GM18951 (cell line): ENCODE results near the gene DYNLT4.

Experiments used
- POLR2A ChIP-seq: IDR thresholded peaks from 4 replicates; pipeline ENCODE4 v1.6.1; 2011; ENCODE audit warnings: mild to moderate bottlenecking; ENCODE audit not compliant: insufficient read length, insufficient read depth; ENCODE audit errors: extremely low read depth
- in situ Hi-C: fragments of 300-500 bp; cut with MboI; formaldehyde crosslinking; loops from one replicate; pipeline ENCODE4 v1.12.0; 2022; ENCODE audit warnings: low sequenced_read_pairs, mixed read lengths, inconsistent platforms; ENCODE audit not compliant: unreplicated experiment

The DYNLT4 gene

DNA sequence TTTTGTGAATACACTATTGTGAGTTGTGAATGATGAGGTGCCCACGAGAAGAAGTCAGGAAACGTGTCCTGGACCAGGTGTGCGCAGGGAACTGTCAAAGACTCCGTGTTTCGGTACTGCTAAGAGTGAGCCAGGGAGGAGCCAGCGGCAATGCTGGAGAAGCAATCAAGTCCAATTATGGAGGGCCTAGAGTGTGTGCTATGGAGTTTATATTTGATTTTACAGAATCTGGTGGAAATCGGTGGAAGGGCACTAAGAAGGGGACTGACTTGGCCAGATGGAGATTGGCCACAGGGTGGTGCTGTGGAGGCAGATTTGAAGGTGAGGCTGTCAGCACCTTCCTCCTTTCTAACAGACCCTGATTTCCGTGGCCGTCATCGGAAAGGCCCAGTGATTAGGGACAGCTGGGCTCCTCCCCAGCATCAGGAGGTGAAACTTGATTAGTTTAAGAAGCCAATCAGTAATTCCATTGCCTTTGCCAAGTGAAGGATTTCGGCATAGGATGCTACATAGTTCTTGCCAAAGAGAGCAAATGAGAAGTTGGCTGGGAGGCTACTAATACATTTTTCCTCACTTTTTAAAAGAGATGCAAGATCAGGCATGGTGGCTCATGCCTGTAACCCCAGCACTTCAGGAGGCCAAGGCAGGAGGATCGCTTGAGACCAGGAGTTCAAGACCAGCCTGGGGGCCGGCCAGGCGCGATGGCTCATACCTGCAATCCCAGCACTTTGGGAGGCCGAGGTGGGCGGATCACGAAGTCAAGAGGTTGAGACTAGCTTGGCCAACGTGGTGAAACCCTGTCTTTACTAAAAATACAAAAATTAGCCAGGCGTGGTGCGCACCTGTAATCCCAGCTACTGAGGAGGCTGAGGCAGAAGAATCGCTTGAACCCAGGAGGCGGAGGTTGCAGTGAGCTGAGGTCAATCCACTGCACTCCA, 28.9 kb upstream of the DYNLT4 start:
- TF ChIP-seq POLR2A, result no peak
- in situ Hi-C loops, result no loop called here

DNA sequence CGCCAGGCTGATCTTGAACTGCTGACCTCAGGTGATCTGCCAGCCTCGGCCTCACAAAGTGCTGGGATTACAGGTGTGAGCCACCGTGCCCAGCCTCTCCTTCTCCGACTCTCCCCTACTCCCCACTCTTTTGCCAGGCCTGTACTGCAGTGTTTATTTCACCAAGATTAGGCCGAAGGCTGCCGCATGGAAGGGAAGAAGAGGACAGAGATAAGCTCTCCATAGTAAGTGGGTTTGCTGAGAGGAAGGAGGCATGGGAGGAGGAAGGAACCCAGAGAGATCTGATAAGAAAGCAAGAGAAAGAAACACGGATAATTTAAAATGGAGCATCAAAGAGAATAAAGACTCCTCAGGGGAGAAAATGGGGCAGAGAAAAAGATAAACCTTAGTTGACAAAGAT, 27.2 kb upstream of the DYNLT4 start:
- in situ Hi-C loops, result no loop called here
- no peak for TF ChIP-seq POLR2A

DNA sequence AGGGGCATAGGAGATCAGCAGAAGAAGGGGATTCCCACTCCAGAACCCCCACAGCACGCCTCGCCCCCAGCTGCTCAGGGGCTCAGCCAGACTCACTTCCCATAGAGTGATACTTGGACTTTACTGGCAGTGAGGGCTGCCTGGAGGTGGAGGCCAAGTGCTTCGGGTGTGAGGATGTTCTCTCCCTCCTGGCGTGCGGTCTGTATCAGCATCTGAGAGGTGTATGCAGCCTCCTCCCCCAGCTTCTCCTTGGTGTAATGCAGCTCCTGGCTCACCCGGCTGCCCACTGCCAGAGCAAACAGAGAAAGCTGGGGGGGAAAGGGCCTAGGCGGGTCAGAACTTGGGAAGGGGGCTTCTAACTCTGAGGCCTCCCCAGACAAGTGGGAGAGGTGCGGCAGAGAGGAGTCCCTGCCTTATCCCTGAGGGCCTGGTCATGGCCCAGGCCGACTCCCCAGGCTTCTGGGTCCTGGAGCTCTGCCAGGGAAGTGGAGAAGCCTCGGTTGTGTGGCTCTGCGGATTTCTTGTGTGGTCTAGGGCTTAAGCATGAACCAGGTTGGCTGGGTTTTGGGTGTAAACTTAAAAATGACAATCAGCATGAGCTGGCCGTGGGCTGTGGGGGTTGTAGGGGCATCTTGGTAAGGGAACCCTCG, 25.0 kb upstream of the DYNLT4 start:
- in situ Hi-C loops, result no loop called here
- TF ChIP-seq POLR2A, result no peak

DNA sequence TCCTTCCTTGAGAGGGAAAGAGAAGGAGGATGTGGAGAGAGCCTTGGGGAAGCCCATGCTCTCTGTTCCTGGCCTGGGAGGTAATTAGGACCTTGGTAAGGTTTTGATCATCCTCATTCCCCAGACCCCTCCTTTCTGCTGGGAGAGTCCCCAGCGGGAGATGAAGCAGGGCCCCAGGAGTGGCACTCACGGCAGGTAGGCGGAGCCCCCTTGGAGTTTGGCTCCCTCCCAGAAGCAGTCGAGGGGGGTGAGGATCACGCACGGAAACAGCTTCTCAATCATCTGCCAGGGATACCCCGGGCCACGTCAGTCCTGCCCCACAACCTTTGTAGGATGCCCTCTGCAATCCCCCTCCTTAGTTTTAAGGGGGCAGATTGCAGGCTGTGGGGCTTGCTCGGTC, 24.4 kb upstream of the DYNLT4 start:
- in situ Hi-C loops, result no loop called here
- no peak for TF ChIP-seq POLR2A

DNA sequence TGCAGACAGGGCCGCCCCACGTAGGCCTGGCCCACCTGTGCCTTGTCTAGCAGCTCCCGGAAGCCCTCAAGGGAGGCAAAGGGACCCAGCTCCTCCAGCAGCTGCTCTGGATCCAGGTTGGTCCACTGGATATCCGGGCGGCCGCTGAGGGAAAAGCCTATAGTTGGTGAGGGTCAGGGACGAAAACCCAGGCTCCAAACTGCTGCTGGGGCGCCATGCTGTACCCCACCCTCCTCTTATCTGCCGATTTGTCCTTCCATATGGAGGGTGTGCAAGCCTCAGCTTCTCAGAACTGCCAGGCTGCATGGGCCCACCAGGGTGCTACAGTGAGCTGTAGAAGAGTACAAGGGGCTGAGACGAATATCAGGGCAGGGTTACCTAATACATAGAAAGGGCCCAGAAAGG, 23.8 kb upstream of the DYNLT4 start:
- in situ Hi-C loops, result no loop called here
- TF ChIP-seq POLR2A, result no peak

DNA sequence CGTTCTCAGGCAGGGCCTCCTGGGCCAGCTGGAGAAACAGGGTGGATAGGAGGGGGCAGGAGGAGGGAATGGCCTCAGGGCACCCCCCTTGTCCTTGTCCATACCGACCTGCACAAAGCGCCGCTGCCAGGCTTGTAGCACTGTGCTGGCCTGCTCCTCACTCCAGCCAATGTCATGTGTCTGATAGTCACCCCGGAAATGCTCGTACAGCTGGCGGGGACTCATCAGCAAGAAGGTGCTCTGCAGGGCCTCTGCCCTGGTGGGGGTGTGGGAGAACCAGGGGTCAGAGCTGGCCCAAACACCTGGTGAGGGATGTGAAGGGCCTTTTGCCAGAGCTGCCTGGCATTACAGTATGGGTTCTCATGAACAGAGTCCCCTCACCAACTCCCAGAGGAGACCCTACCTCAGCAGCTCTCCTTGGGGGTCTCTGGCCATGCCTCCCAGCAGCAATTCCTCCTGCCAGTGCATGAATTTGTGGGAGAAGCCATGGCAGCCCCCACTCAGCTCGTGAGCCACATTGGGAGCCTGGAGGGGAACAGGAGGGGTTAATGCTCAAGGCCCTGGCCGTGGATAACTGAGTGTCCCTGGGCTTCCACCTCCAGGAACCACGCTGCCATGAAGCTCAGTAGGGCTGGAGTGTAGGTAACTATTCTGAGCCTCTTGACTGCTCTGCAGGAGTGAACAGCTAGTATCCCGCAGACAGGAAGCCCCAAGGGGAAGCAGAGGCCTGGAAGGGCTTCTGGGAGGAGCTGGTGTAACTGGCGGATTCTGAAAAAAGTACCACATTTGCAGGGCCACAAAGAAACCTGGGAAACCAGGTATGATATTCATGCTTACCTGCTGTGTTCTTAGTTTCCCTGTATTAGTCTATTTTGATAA, 22.6 kb upstream of the DYNLT4 start:
- in situ Hi-C loops, result no loop called here
- TF ChIP-seq POLR2A, result no peak

DNA sequence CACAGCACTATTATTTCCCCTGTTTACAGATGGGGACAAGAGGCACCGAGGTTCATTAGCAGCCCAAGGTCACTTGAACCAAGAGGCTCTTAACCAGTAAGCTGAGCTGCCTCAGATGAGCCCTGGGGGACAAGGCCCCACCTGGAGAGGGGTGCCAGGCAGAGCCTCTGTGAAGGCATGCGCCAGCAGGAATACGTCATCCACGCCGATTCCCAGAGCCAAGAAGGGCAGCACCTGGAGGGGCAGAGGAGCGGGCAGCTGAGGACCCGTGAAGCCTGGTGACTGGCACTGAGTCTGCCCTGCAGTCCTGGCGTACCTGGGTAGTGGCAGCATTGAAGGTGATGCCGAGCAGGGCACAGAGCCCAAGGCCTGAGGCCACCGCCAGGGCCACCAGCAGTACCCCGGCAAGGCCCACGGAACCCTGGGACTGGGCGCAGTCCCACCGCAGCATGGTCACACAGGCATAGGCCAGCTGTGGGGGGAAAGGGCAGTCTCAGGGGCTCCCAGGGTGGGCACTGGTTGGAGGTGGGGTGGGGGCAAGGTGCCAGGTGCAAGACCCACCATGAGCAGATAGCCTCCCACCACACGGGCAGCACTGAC, 21.8 kb upstream of the DYNLT4 start:
- TF ChIP-seq POLR2A, result no peak
- in situ Hi-C loops, result no loop called here

DNA sequence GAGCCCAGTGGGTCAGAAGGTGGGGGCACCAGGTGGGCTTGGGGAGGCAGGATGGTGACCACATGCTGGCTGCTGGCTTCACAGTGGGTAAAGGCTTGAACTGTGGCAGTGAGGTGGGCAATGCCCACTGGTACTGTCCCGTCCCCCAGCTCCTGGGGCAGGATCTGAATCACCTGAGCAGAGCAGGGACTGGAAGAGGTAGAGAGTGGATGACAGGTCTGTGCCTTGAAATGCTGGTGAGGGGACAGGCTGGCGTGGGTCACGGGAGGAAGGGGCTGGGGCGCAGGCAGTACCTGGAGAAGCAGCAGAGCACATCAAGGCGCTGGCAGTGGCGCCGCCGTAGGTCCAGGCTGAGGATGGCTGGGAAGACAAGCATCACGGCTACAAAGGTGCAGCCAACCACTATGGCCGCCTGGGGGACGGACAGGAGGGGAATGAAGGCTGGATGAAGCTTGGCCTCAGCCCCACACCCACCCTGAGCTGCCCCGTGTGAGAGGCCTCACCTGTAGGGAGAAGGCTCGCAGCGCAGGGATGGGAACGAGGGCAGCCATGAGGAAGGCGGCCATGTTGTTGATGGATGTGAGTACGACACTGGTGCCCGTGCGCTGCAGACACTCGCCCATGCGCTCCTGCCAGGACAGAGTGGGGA, 21.0 kb upstream of the DYNLT4 start:
- in situ Hi-C loops, result no loop called here
- TF ChIP-seq POLR2A, result no peak

DNA sequence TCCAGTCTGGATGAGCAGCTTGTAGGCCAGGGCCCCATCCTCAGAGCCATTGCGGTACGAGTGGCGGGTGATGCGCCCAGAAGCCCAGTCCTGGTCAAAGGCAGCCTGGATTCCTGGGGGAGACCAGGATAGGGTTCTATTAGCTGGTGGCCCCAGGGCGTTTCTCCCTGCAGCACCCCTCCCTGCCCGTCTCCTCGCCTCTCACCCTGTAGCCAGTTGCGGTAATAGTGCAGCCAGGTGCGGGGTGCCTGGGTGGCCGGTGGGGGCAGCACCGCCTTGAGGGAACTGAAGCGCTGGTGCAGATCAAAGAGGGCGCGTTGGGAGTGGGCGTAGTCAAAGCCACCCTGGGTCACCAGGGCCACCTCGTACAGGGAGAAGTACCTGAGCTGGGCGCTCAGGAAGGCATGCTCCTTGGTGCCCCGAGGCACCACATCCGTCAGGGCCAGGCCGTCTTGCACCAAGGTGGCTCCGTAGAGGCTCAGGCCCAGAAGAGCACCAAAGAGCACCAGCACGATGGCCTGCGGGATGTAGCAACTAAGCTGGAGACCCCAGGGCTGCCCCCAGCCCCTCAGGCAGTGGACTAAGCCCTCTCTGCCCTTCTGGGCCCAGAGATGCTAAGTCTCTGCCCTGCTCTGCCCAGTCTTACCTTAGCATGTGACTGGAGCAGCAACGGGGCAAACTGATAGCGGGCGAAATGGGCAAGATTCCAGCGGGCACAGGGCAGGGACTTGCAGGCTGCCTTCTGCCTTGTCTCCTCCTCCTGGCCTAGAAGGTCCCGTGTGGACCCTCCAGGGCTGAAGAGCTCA, 20.2 kb upstream of the DYNLT4 start:
- TF ChIP-seq POLR2A, result no peak
- in situ Hi-C loops, result no loop called here

DNA sequence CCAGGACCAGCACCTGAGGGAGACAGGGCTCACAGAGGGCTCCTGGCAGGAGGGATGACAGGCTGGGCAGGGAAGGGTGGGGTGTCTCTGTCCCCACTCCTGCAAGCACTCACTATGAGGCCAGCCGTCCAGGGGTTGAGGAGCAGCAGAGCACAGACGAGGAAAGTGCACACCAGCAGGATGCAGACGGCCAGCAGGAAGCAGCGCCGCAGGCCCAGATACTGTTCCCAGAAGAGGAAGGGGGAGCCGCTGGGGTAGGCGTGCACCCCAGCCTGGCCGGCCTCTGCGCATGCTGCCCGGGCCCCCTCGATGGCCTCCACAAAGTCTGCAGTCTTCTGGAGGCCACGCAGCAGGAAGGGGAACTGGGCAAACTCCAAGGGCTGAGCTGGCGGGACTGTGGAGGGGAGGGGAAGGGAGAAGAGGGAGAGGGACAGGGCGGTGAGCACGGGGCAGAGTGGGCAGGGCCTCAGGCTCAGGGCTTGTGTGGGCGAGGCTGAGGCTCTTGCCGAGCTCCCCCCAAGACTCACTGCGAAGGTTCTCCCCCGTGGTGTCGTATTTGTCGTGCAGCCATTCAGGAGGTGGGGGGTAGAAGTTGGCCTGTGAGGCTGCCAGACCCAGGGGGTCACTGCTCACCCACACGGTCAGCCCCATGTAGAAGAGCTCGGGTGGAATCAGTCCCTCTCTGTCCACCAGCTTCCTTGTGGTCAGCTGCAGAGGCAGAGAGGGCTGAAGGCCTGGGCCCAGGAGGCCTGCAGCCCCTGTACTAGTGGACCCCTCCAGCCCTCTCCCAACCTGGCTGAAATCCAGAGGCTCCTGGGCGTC, 19.4 kb upstream of the DYNLT4 start:
- in situ Hi-C loops, result no loop called here
- no peak for TF ChIP-seq POLR2A

DNA sequence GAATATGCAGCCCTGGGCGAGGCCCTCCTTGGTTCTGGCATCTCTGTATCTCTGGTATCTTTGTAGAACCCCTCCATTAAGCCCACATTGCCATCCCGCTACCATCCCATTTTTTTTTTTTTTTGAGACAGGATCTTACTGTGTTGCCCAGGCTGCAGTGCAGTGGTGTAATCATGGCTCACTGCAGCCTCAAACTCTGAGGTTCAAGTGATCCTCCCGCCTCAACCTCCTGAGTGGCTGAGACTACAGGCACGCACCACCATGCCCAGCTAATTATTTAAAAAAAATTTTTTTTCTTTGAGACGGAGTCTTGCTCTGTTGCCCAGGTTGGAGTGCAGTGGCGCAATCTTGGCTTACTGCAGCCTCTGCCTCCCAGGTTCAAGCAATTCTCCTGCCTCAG, 17.2 kb upstream of the DYNLT4 start:
- in situ Hi-C loops, result loop anchor here (25.0 kb wide), 1 partner anchor 663 kb away; the partner anchor contains the start of gene TESK2
